Type B pancreatic cell (in vitro differentiated cells): ENCODE results near the gene ZBTB40. TPM values are rescaled to one million over a fixed set of nuclear protein-coding genes. Genes with fewer than 3 reads are reported as not detected.

Source experiments
- DNase-seq: peaks from one replicate; pipeline ENCODE4 v3.0.0; 2021; ENCODE audit warnings: mixed read lengths; ENCODE audit not compliant: unreplicated experiment; ENCODE audit errors: extremely low spot score
- H3K27ac Mint-ChIP-seq: 2 replicates; pipeline ENCODE4 v1.8.0; 2021; ENCODE audit warnings: mild to moderate bottlenecking, mixed read lengths
- H3K27me3 Mint-ChIP-seq: 2 replicates; pipeline ENCODE4 v1.8.0; 2021; ENCODE audit warnings: mixed read lengths
- H3K36me3 Mint-ChIP-seq: 2 replicates; pipeline ENCODE4 v1.8.0; 2021; ENCODE audit warnings: mixed read lengths
- H3K4me1 Mint-ChIP-seq: one replicate; pipeline ENCODE4 v1.8.0; 2021; ENCODE audit warnings: mixed read lengths; ENCODE audit not compliant: unreplicated experiment
- H3K4me3 Mint-ChIP-seq: 2 replicates; pipeline ENCODE4 v1.8.0; 2021; ENCODE audit warnings: mild to moderate bottlenecking, mixed read lengths
- H3K9me3 Mint-ChIP-seq: 2 replicates; pipeline ENCODE4 v1.8.0; 2021; ENCODE audit warnings: mixed read lengths
- CTCF ChIP-seq: fragments of 200-600 bp; sonication (generic); conservative IDR thresholded peaks from 2 replicates; pipeline ENCODE4 v1.5.0; 2021; ENCODE audit warnings: antibody characterized with exemption, mild to moderate bottlenecking
- total RNA-seq: library from RNA; stranded (reverse); gene quantifications from 2 replicates; pipeline ENCODE4 v1.2.1, GENCODE V29; 2021; ENCODE audit warnings: low replicate concordance

ZBTB40 gene
- total RNA-seq, 1 donor from 2014 or later, result 26.9 TPM

- Mint-ChIP-seq H3K4me1 (peaks cover 4% of the 10 kb centered on the region), H3K4me3 (no peak overlapping the region), H3K27ac (no peak overlapping the region), H3K36me3 (peaks cover 30% of the 10 kb centered on the region), H3K27me3 (no peaks in the 10 kb centered on the region), H3K9me3 (no peaks in the 10 kb centered on the region)
- no peak for DNase-seq
- no peak for TF ChIP-seq CTCF
Measured at GRCh38 chr1:22494144-22494543, 42.5 kb downstream of the ZBTB40 start.

GRCh38 chr1:22494943-22495579, 43.4 kb downstream of the ZBTB40 start:
- peaks cover 30% of the 10 kb centered on the region for H3K36me3 Mint-ChIP-seq
- no peak for DNase-seq
- no peaks in the 10 kb centered on the region for H3K27me3 Mint-ChIP-seq
- H3K4me1 Mint-ChIP-seq, result peaks cover 6% of the 10 kb centered on the region
- H3K4me3 Mint-ChIP-seq, result no peak overlapping the region
- H3K27ac Mint-ChIP-seq, result no peak overlapping the region
- no peak for TF ChIP-seq CTCF
- H3K9me3 Mint-ChIP-seq, result no peaks in the 10 kb centered on the region

- H3K4me3 Mint-ChIP-seq, result no peak overlapping the region
- TF ChIP-seq CTCF, result no peak
- H3K27ac Mint-ChIP-seq, result no peak overlapping the region
- peaks cover 11% of the 10 kb centered on the region for H3K4me1 Mint-ChIP-seq
- H3K36me3 Mint-ChIP-seq, result peaks cover 33% of the 10 kb centered on the region
- DNase-seq, result no peak
- H3K9me3 Mint-ChIP-seq, result no peaks in the 10 kb centered on the region
- no peaks in the 10 kb centered on the region for H3K27me3 Mint-ChIP-seq
Measured at GRCh38 chr1:22496536-22497160, 45.0 kb downstream of the ZBTB40 start.

- H3K9me3 Mint-ChIP-seq, result no peaks in the 10 kb centered on the region
- peaks cover 12% of the 10 kb centered on the region for H3K4me1 Mint-ChIP-seq
- no peak overlapping the region for H3K4me3 Mint-ChIP-seq
- H3K36me3 Mint-ChIP-seq, result peaks cover 30% of the 10 kb centered on the region
- no peak for DNase-seq
- no peak for TF ChIP-seq CTCF
- no peaks in the 10 kb centered on the region for H3K27me3 Mint-ChIP-seq
- H3K27ac Mint-ChIP-seq, result no peak overlapping the region
Measured at GRCh38 chr1:22498463-22498862, 46.8 kb downstream of the ZBTB40 start.

- Mint-ChIP-seq H3K27ac (no peak overlapping the region), H3K4me3 (no peak overlapping the region), H3K9me3 (no peaks in the 10 kb centered on the region), H3K4me1 (peaks cover 12% of the 10 kb centered on the region), H3K27me3 (no peaks in the 10 kb centered on the region), H3K36me3 (peaks cover 26% of the 10 kb centered on the region)
- no peak for TF ChIP-seq CTCF
- no peak for DNase-seq
Measured at GRCh38 chr1:22500058-22500457, 48.4 kb downstream of the ZBTB40 start.
